Measurements from ENCODE around the gene IL3. TPM values are rescaled to one million over a fixed set of nuclear protein-coding genes. Genes with fewer than 3 reads are reported as not detected.

Gene IL3
- total RNA-seq, 1 experiment from 2014 or later, result not detected

- Mint-ChIP-seq H3K27ac (no peak overlapping the region), H3K4me1 (no peaks in the 10 kb centered on the region), H3K9me3 (no peaks in the 10 kb centered on the region), H3K4me3 (no peak overlapping the region), H3K36me3 (no peaks in the 10 kb centered on the region), H3K27me3 (ENCODE audit: low read depth) (no peaks in the 10 kb centered on the region)
- ChIA-PET POLR2A (no interaction called here), CTCF (interaction anchor here (0.8 to 1.1 kb wide), 2 partner anchors 10 to 43 kb away, joined by 3 to 4 read pairs; no protein-coding TSS in a partner anchor)
- DNase-seq (ENCODE audit: low spot score) (no peak), ATAC-seq (no peak)
- TF ChIP-seq E2F1 (CRISPR knock-in tag; IDR thresholded peaks at IDR 0.05) (no peak), GTF2I (CRISPR knock-in tag; conservative IDR thresholded peaks at IDR 0.05) (no peak)
Observed at GRCh38 chr5:132053483-132053882, 7.0 kb upstream of the IL3 start.

GRCh38 chr5:132054031-132054696 is 6.3 kb upstream of the IL3 start:
- ChIA-PET POLR2A (no interaction called here), CTCF (no interaction called here)
- H3K27ac Mint-ChIP-seq, result no peak overlapping the region
- no peak for DNase-seq (ENCODE audit: low spot score)
- no peaks in the 10 kb centered on the region for H3K4me1 Mint-ChIP-seq
- no peak for ATAC-seq
- no peaks in the 10 kb centered on the region for H3K27me3 Mint-ChIP-seq (ENCODE audit: low read depth)
- H3K36me3 Mint-ChIP-seq, result no peaks in the 10 kb centered on the region
- TF ChIP-seq CTCF (IDR thresholded peaks at IDR 0.05) (no peak), ATF1 (CRISPR knock-in tag; IDR thresholded peaks at IDR 0.05) (no peak), AR (CRISPR knock-in tag; IDR thresholded peaks at IDR 0.05) (no peak), GABPB1 (CRISPR knock-in tag; IDR thresholded peaks at IDR 0.05) (no peak), ZNF138 (CRISPR knock-in tag; conservative IDR thresholded peaks at IDR 0.05) (no peak), HMGA2 (CRISPR knock-in tag; IDR thresholded peaks at IDR 0.05) (no peak), IRF2 (CRISPR knock-in tag; IDR thresholded peaks at IDR 0.05; ENCODE audit: borderline replicate concordance, low read depth) (no peak)
- no peak overlapping the region for H3K4me3 Mint-ChIP-seq
- H3K9me3 Mint-ChIP-seq, result no peaks in the 10 kb centered on the region

GRCh38 chr5:132054697-132055440 is 5.6 kb upstream of the IL3 start:
- Mint-ChIP-seq H3K9me3 (no peaks in the 10 kb centered on the region), H3K27ac (no peak overlapping the region), H3K36me3 (no peaks in the 10 kb centered on the region), H3K4me3 (no peak overlapping the region), H3K4me1 (no peaks in the 10 kb centered on the region), H3K27me3 (ENCODE audit: low read depth) (no peaks in the 10 kb centered on the region)
- POLR2A ChIA-PET, result no interaction called here
- no peak for ATAC-seq
- DNase-seq (ENCODE audit: low spot score), result no peak
- CTCF ChIA-PET, result no interaction called here
- no peak for TF ChIP-seq ZNF416 (CRISPR knock-in tag; IDR thresholded peaks at IDR 0.05)
- no peak for TF ChIP-seq GABPB1 (CRISPR knock-in tag; IDR thresholded peaks at IDR 0.05)
- TF ChIP-seq JUN (CRISPR knock-in tag; IDR thresholded peaks at IDR 0.05), result no peak
- no peak for TF ChIP-seq E2F1 (CRISPR knock-in tag; IDR thresholded peaks at IDR 0.05)

All from WTC11 (cell line).